Measurements from ENCODE around the gene SEC63. TPM values are rescaled to one million over a fixed set of nuclear protein-coding genes. Genes with fewer than 3 reads are reported as not detected.

Gene SEC63
- total RNA-seq, 1 donor from 2014 or later = 40.7 TPM

GRCh38 chr6:107846262-107846795, 111.7 kb downstream of the SEC63 start:
- no peak overlapping the region for H3K9ac ChIP-seq (ENCODE audit: low read depth in 1 of 3, low read length in 3 of 3)
- peaks cover 3 to 10% (median 7%) of the 10 kb centered on the region in 3 donors for H3K4me1 ChIP-seq (ENCODE audit: control insufficient read depth in 3 of 3, insufficient read depth in 3 of 3, low read length in 3 of 3)
- H3K27ac ChIP-seq (ENCODE audit: low read depth, low read length) = no peak overlapping the region
- peaks cover 4 to 7% (median 7%) of the 10 kb centered on the region in 3 donors for H3K27me3 ChIP-seq (ENCODE audit: control insufficient read depth in 3 of 3, insufficient read depth in 3 of 3, low read length in 3 of 3)
- H3K4me3 ChIP-seq (ENCODE audit: low read length in 3 of 3) = no peak overlapping the region
- H3K36me3 ChIP-seq (ENCODE audit: control insufficient read depth in 3 of 3, insufficient read depth in 3 of 3, low read length in 3 of 3) = no peaks in the 10 kb centered on the region
- no peaks in the 10 kb centered on the region for H3K9me3 ChIP-seq (ENCODE audit: control insufficient read depth in 3 of 3, low read length in 3 of 3)

GRCh38 chr6:107845777-107846176, 112.2 kb downstream of the SEC63 start:
- Histone ChIP-seq H3K27ac (ENCODE audit: low read depth, low read length) (no peak overlapping the region), H3K4me1 (ENCODE audit: control insufficient read depth in 3 of 3, insufficient read depth in 3 of 3, low read length in 3 of 3) (peaks cover 3 to 10% (median 7%) of the 10 kb centered on the region in 3 donors), H3K27me3 (ENCODE audit: control insufficient read depth in 3 of 3, insufficient read depth in 3 of 3, low read length in 3 of 3) (peaks cover 4 to 7% (median 7%) of the 10 kb centered on the region in 3 donors), H3K4me3 (ENCODE audit: low read length in 3 of 3) (no peak overlapping the region), H3K36me3 (ENCODE audit: control insufficient read depth in 3 of 3, insufficient read depth in 3 of 3, low read length in 3 of 3) (no peaks in the 10 kb centered on the region), H3K9ac (ENCODE audit: low read depth in 1 of 3, low read length in 3 of 3) (no peak overlapping the region), H3K9me3 (ENCODE audit: control insufficient read depth in 3 of 3, low read length in 3 of 3) (no peaks in the 10 kb centered on the region)

GRCh38 chr6:107843400-107843799, 114.6 kb downstream of the SEC63 start:
- no peak overlapping the region for H3K27ac ChIP-seq (ENCODE audit: low read depth, low read length)
- H3K9ac ChIP-seq (ENCODE audit: low read depth in 1 of 3, low read length in 3 of 3) = no peak overlapping the region
- H3K9me3 ChIP-seq (ENCODE audit: control insufficient read depth in 3 of 3, low read length in 3 of 3) = no peaks in the 10 kb centered on the region
- peaks cover 4 to 7% (median 5%) of the 10 kb centered on the region in 3 donors for H3K27me3 ChIP-seq (ENCODE audit: control insufficient read depth in 3 of 3, insufficient read depth in 3 of 3, low read length in 3 of 3)
- H3K4me1 ChIP-seq (ENCODE audit: control insufficient read depth in 3 of 3, insufficient read depth in 3 of 3, low read length in 3 of 3) = peaks cover 1 to 6% (median 4%) of the 10 kb centered on the region in 3 donors
- H3K36me3 ChIP-seq (ENCODE audit: control insufficient read depth in 3 of 3, insufficient read depth in 3 of 3, low read length in 3 of 3) = no peaks in the 10 kb centered on the region
- H3K4me3 ChIP-seq (ENCODE audit: low read length in 3 of 3) = no peak overlapping the region

- Histone ChIP-seq H3K9me3 (ENCODE audit: control insufficient read depth in 3 of 3, low read length in 3 of 3) (no peaks in the 10 kb centered on the region), H3K9ac (ENCODE audit: low read depth in 1 of 3, low read length in 3 of 3) (no peak overlapping the region), H3K36me3 (ENCODE audit: control insufficient read depth in 3 of 3, insufficient read depth in 3 of 3, low read length in 3 of 3) (no peaks in the 10 kb centered on the region), H3K4me3 (ENCODE audit: low read length in 3 of 3) (no peak overlapping the region), H3K4me1 (ENCODE audit: control insufficient read depth in 3 of 3, insufficient read depth in 3 of 3, low read length in 3 of 3) (no peaks in the 10 kb centered on the region), H3K27me3 (ENCODE audit: control insufficient read depth in 3 of 3, insufficient read depth in 3 of 3, low read length in 3 of 3) (no peaks in the 10 kb centered on the region), H3K27ac (ENCODE audit: low read depth, low read length) (no peak overlapping the region)
Measured at GRCh38 chr6:107841275-107841670, 116.7 kb downstream of the SEC63 start.

- H3K36me3 ChIP-seq (ENCODE audit: control insufficient read depth in 3 of 3, insufficient read depth in 3 of 3, low read length in 3 of 3) = no peaks in the 10 kb centered on the region
- H3K4me1 ChIP-seq (ENCODE audit: control insufficient read depth in 3 of 3, insufficient read depth in 3 of 3, low read length in 3 of 3) = no peaks in the 10 kb centered on the region
- H3K27ac ChIP-seq (ENCODE audit: low read depth, low read length) = no peak overlapping the region
- no peak overlapping the region for H3K4me3 ChIP-seq (ENCODE audit: low read length in 3 of 3)
- H3K9ac ChIP-seq (ENCODE audit: low read depth in 1 of 3, low read length in 3 of 3) = no peak overlapping the region
- no peaks in the 10 kb centered on the region for H3K9me3 ChIP-seq (ENCODE audit: control insufficient read depth in 3 of 3, low read length in 3 of 3)
- H3K27me3 ChIP-seq (ENCODE audit: control insufficient read depth in 3 of 3, insufficient read depth in 3 of 3, low read length in 3 of 3) = no peaks in the 10 kb centered on the region
Measured at GRCh38 chr6:107840636-107841274, 117.3 kb downstream of the SEC63 start.

- H3K9me3 ChIP-seq (ENCODE audit: control insufficient read depth in 3 of 3, low read length in 3 of 3) = no peaks in the 10 kb centered on the region
- no peaks in the 10 kb centered on the region for H3K27me3 ChIP-seq (ENCODE audit: control insufficient read depth in 3 of 3, insufficient read depth in 3 of 3, low read length in 3 of 3)
- H3K27ac ChIP-seq (ENCODE audit: low read depth, low read length) = no peak overlapping the region
- no peak overlapping the region for H3K4me3 ChIP-seq (ENCODE audit: low read length in 3 of 3)
- no peaks in the 10 kb centered on the region for H3K36me3 ChIP-seq (ENCODE audit: control insufficient read depth in 3 of 3, insufficient read depth in 3 of 3, low read length in 3 of 3)
- H3K4me1 ChIP-seq (ENCODE audit: control insufficient read depth in 3 of 3, insufficient read depth in 3 of 3, low read length in 3 of 3) = no peaks in the 10 kb centered on the region
- H3K9ac ChIP-seq (ENCODE audit: low read depth in 1 of 3, low read length in 3 of 3) = no peak overlapping the region
Measured at GRCh38 chr6:107833136-107833535, 124.9 kb downstream of the SEC63 start.

GRCh38 chr6:107832151-107833056, 125.6 kb downstream of the SEC63 start:
- H3K9me3 ChIP-seq (ENCODE audit: control insufficient read depth in 3 of 3, low read length in 3 of 3) = no peaks in the 10 kb centered on the region
- H3K4me1 ChIP-seq (ENCODE audit: control insufficient read depth in 3 of 3, insufficient read depth in 3 of 3, low read length in 3 of 3) = no peaks in the 10 kb centered on the region
- H3K27me3 ChIP-seq (ENCODE audit: control insufficient read depth in 3 of 3, insufficient read depth in 3 of 3, low read length in 3 of 3) = no peaks in the 10 kb centered on the region
- H3K9ac ChIP-seq (ENCODE audit: low read depth in 1 of 3, low read length in 3 of 3) = no peak overlapping the region
- H3K36me3 ChIP-seq (ENCODE audit: control insufficient read depth in 3 of 3, insufficient read depth in 3 of 3, low read length in 3 of 3) = no peaks in the 10 kb centered on the region
- no peak overlapping the region for H3K4me3 ChIP-seq (ENCODE audit: low read length in 3 of 3)
- no peak overlapping the region for H3K27ac ChIP-seq (ENCODE audit: low read depth, low read length)

GRCh38 chr6:107830060-107830459, 127.9 kb downstream of the SEC63 start:
- Histone ChIP-seq H3K36me3 (ENCODE audit: control insufficient read depth in 3 of 3, insufficient read depth in 3 of 3, low read length in 3 of 3) (no peaks in the 10 kb centered on the region), H3K9ac (ENCODE audit: low read depth in 1 of 3, low read length in 3 of 3) (no peak overlapping the region), H3K4me3 (ENCODE audit: low read length in 3 of 3) (no peak overlapping the region), H3K27ac (ENCODE audit: low read depth, low read length) (no peak overlapping the region), H3K4me1 (ENCODE audit: control insufficient read depth in 3 of 3, insufficient read depth in 3 of 3, low read length in 3 of 3) (no peaks in the 10 kb centered on the region), H3K27me3 (ENCODE audit: control insufficient read depth in 3 of 3, insufficient read depth in 3 of 3, low read length in 3 of 3) (no peaks in the 10 kb centered on the region), H3K9me3 (ENCODE audit: control insufficient read depth in 3 of 3, low read length in 3 of 3) (no peaks in the 10 kb centered on the region)

GRCh38 chr6:107827541-107827940, 130.5 kb downstream of the SEC63 start:
- no peak overlapping the region for H3K4me3 ChIP-seq (ENCODE audit: low read length in 3 of 3)
- H3K27ac ChIP-seq (ENCODE audit: low read depth, low read length) = no peak overlapping the region
- H3K9ac ChIP-seq (ENCODE audit: low read depth in 1 of 3, low read length in 3 of 3) = no peak overlapping the region
- H3K4me1 ChIP-seq (ENCODE audit: control insufficient read depth in 3 of 3, insufficient read depth in 3 of 3, low read length in 3 of 3) = no peaks in the 10 kb centered on the region
- H3K27me3 ChIP-seq (ENCODE audit: control insufficient read depth in 3 of 3, insufficient read depth in 3 of 3, low read length in 3 of 3) = peaks cover 9 to 13% (median 9%) of the 10 kb centered on the region in 3 donors
- H3K9me3 ChIP-seq (ENCODE audit: control insufficient read depth in 3 of 3, low read length in 3 of 3) = no peaks in the 10 kb centered on the region
- H3K36me3 ChIP-seq (ENCODE audit: control insufficient read depth in 3 of 3, insufficient read depth in 3 of 3, low read length in 3 of 3) = no peaks in the 10 kb centered on the region

GRCh38 chr6:107823047-107823557, 134.9 kb downstream of the SEC63 start:
- peaks cover 11 to 14% (median 11%) of the 10 kb centered on the region in 3 donors for H3K4me1 ChIP-seq (ENCODE audit: control insufficient read depth in 3 of 3, insufficient read depth in 3 of 3, low read length in 3 of 3)
- no peak overlapping the region for H3K9ac ChIP-seq (ENCODE audit: low read depth in 1 of 3, low read length in 3 of 3)
- no peaks in the 10 kb centered on the region for H3K36me3 ChIP-seq (ENCODE audit: control insufficient read depth in 3 of 3, insufficient read depth in 3 of 3, low read length in 3 of 3)
- H3K4me3 ChIP-seq (ENCODE audit: low read length in 3 of 3) = no peak overlapping the region
- H3K27ac ChIP-seq (ENCODE audit: low read depth, low read length) = no peak overlapping the region
- no peaks in the 10 kb centered on the region for H3K9me3 ChIP-seq (ENCODE audit: control insufficient read depth in 3 of 3, low read length in 3 of 3)
- peaks cover 9 to 17% (median 9%) of the 10 kb centered on the region in 3 donors for H3K27me3 ChIP-seq (ENCODE audit: control insufficient read depth in 3 of 3, insufficient read depth in 3 of 3, low read length in 3 of 3)
